ENCODE measurements around the gene PTPRT. TPM values are rescaled to one million over a fixed set of nuclear protein-coding genes. Genes with fewer than 3 reads are reported as not detected.

The PTPRT gene
- total and polyA plus RNA-seq, 8 donors = 0.23 to 1.8 (median 0.95) TPM

- Histone ChIP-seq H3K36me3 (no peaks in the 10 kb centered on the region), H3K27me3 (peaks cover 0 to 24% (median 4%) of the 10 kb centered on the region in 4 donors), H3K9me3 (no peaks in the 10 kb centered on the region), H3K4me3 (peak overlapping the region in 1 of 4 donors; percentile 7), H3K27ac (no peak overlapping the region), H3K4me1 (peaks cover 0 to 3% (median 0%) of the 10 kb centered on the region in 3 donors)
- TF ChIP-seq, protein P1, sequence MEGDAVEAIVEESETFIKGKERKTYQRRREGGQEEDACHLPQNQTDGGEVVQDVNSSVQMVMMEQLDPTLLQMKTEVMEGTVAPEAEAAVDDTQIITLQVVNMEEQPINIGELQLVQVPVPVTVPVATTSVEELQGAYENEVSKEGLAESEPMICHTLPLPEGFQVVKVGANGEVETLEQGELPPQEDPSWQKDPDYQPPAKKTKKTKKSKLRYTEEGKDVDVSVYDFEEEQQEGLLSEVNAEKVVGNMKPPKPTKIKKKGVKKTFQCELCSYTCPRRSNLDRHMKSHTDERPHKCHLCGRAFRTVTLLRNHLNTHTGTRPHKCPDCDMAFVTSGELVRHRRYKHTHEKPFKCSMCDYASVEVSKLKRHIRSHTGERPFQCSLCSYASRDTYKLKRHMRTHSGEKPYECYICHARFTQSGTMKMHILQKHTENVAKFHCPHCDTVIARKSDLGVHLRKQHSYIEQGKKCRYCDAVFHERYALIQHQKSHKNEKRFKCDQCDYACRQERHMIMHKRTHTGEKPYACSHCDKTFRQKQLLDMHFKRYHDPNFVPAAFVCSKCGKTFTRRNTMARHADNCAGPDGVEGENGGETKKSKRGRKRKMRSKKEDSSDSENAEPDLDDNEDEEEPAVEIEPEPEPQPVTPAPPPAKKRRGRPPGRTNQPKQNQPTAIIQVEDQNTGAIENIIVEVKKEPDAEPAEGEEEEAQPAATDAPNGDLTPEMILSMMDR (IDR thresholded peaks at IDR 0.05) = no peak
- DNase-seq (peak in 2 of 6 donors; percentile 50 to 59), FAIRE-seq (no peak), ATAC-seq (no peak)
- WGBS, 2 donors = 2% methylated on average over 60 to 64 of the region's 64 CpGs
- intact Hi-C loops (cut with DNase I) = loop anchor here in 1 of 3 donors (10.0 kb wide), 2 partner anchors 994 to 1234 kb away; no protein-coding TSS in a partner anchor
Measured at GRCh38 chr20:43188861-43189553, 699 bp downstream of the PTPRT start.

- no peaks in the 10 kb centered on the region for H3K9me3 ChIP-seq
- peaks cover 0 to 24% (median 4%) of the 10 kb centered on the region in 4 donors for H3K27me3 ChIP-seq
- ATAC-seq = peak in 3 of 4 donors; percentile 5 to 37 (median 28)
- 2 to 3% methylated on average over 16 of the region's 16 CpGs for WGBS, 2 donors
- TF ChIP-seq, protein P1 (IDR thresholded peaks at IDR 0.05) = no peak
- H3K4me1 ChIP-seq = peaks cover 0 to 3% (median 0%) of the 10 kb centered on the region in 3 donors
- no peaks in the 10 kb centered on the region for H3K36me3 ChIP-seq
- DNase-seq = no peak
- no peak overlapping the region for H3K27ac ChIP-seq
- peak overlapping the region in 1 of 4 donors; percentile 13 for H3K4me3 ChIP-seq
- FAIRE-seq = no peak
- intact Hi-C loops (cut with DNase I) = loop anchor here in 1 of 3 donors (10.0 kb wide), 2 partner anchors 993 to 1233 kb away; no protein-coding TSS in a partner anchor
Measured at GRCh38 chr20:43188234-43188653, 1.5 kb downstream of the PTPRT start.

DNA sequence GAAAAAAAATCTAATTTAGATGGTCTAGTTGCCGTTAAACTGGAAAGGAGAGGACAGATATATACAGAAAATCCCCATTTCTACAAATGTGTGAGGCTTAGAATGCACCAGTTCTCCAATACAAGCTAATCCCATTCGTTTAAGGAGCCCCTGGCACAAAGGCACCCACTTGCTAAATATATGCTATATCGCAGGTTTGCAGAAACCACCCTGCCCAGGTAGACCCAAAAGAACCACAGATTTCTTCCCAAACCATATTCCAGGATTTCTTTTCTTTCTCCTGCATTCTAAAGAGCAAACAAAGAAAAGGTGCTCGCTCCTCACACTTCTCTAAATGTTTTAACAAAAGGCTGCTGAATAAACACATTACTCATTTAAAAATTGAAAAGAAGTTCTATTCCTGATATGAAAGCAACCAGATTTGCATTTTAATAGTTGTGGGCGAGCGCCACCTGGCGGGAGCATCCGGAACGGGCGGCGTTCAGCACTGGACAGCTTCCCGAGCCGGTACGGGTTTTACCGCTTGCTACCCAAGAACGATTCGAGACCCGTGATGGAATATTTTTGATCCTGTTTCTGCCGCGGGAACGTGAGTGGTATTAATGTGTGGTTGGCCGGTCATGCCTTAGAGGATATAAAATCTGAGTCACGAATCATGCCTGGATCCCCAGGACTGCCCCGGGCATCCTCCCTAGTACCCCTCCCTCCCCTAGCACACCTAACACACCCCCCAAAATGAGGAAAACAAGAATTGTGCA is 2.1 kb downstream of the PTPRT start:
- H3K36me3 ChIP-seq = no peaks in the 10 kb centered on the region
- WGBS, 2 donors = 6% methylated on average over 24 of the region's 24 CpGs
- DNase-seq = peak; percentile 48 to 94 (median 80)
- TF ChIP-seq, protein P1 (IDR thresholded peaks at IDR 0.05) = peak; percentile 88 to 98 (median 94)
- H3K27me3 ChIP-seq = peaks cover 0 to 24% (median 4%) of the 10 kb centered on the region in 4 donors
- H3K9me3 ChIP-seq = no peaks in the 10 kb centered on the region
- FAIRE-seq = peak; percentile 66
- H3K27ac ChIP-seq = no peak overlapping the region
- peak overlapping the region in 1 of 4 donors; percentile 13 for H3K4me3 ChIP-seq
- H3K4me1 ChIP-seq = peaks cover 0 to 3% (median 0%) of the 10 kb centered on the region in 3 donors
- peak; percentile 64 to 92 (median 85) for ATAC-seq
- intact Hi-C loops (cut with DNase I) = loop anchor here in 1 of 3 donors (10.0 kb wide), 2 partner anchors 993 to 1233 kb away; no protein-coding TSS in a partner anchor

- TF ChIP-seq, protein P1 (IDR thresholded peaks at IDR 0.05) = no peak
- peaks cover 0 to 24% (median 4%) of the 10 kb centered on the region in 4 donors for H3K27me3 ChIP-seq
- ATAC-seq (no peak), FAIRE-seq (no peak), DNase-seq (no peak)
- 43 to 51% methylated on average over 9 of the region's 9 CpGs for WGBS, 2 donors
- H3K36me3 ChIP-seq = no peaks in the 10 kb centered on the region
- H3K27ac ChIP-seq = no peak overlapping the region
- H3K9me3 ChIP-seq = no peaks in the 10 kb centered on the region
- no peak overlapping the region for H3K4me3 ChIP-seq
- intact Hi-C loops (cut with DNase I) = loop anchor here in 1 of 3 donors (10.0 kb wide), 2 partner anchors 992 to 1232 kb away; no protein-coding TSS in a partner anchor
- peaks cover 0 to 3% (median 0%) of the 10 kb centered on the region in 3 donors for H3K4me1 ChIP-seq
Measured at GRCh38 chr20:43186312-43186711, 3.4 kb downstream of the PTPRT start.

Data from pancreas (tissue), 10 donors.